Testis (tissue), 2 donors: Measurements from ENCODE around the gene C4orf36.

ENCODE experiments used
- CTCF ChIP-seq, 3 experiments: fragments of 450-650 bp in 2 of 3; fragments of 200-600 bp in 1 of 3; sonication (generic) in 1 of 3; IDR thresholded peaks; one replicate each; pipeline ENCODE4 v1.5.1; 2016 to 2019; ENCODE audit warnings: antibody characterized with exemption in 3 of 3, mild to moderate bottlenecking in 2 of 3, moderate library complexity in 1 of 3
- POLR2A ChIP-seq: fragments of 450-650 bp; IDR thresholded peaks from one replicate; pipeline ENCODE4 v1.6.1; 2017; ENCODE audit warnings: antibody characterized with exemption, mild to moderate bottlenecking, moderate library complexity

GRCh38 chr4:86917212-86918039 lies 25.2 kb upstream of the C4orf36 start:
- TF ChIP-seq CTCF (IDR thresholded peaks at IDR 0.05) (no peak), POLR2A (no peak)
